Keratinocyte (primary cell): ENCODE results near the gene CLDN5. TPM values are rescaled to one million over a fixed set of nuclear protein-coding genes. Genes with fewer than 3 reads are reported as not detected.

Source experiments
- DNase-seq: peaks from one replicate; pipeline ENCODE4 v3.0.0-alpha.2; 2011; ENCODE audit warnings: low read depth, missing footprints, low spot score
- FAIRE-seq: peaks from 2 replicates; lab custom pipeline; 2011; peaks lifted over from hg19 to GRCh38; lab: Jason Lieb, UNC
- H2AFZ ChIP-seq: 2 replicates; pipeline ENCODE4 v1.6.0; 2012; ENCODE audit warnings: low read length, control low read depth, inconsistent platforms; ENCODE audit not compliant: control insufficient read depth
- H3K27ac ChIP-seq: 2 replicates; pipeline ENCODE4 v1.5.1; 2011; ENCODE audit warnings: low read length; ENCODE audit not compliant: control insufficient read depth, insufficient read depth
- H3K27me3 ChIP-seq: 3 replicates; pipeline ENCODE4 v1.6.0; 2011; ENCODE audit warnings: low read length; ENCODE audit not compliant: control insufficient read depth, insufficient read depth; ENCODE audit errors: extremely low read depth
- H3K36me3 ChIP-seq, 2 experiments: 2 replicates in 1 of 2; 3 replicates in 1 of 2; pipeline ENCODE4 v1.5.1; 2011; ENCODE audit warnings: low read length in 2 of 2, mild to moderate bottlenecking in 1 of 2; ENCODE audit not compliant: control insufficient read depth in 2 of 2, insufficient read depth in 2 of 2; ENCODE audit errors: extremely low read depth in 1 of 2
- H3K4me1 ChIP-seq: 3 replicates; pipeline ENCODE4 v1.5.1; 2011; ENCODE audit warnings: low read length; ENCODE audit not compliant: control insufficient read depth, insufficient read depth; ENCODE audit errors: extremely low read depth
- H3K4me2 ChIP-seq: 3 replicates; pipeline ENCODE4 v1.6.0; 2011; ENCODE audit warnings: low read depth, low read length; ENCODE audit not compliant: control insufficient read depth, insufficient read depth; ENCODE audit errors: extremely low read depth
- H3K4me3 ChIP-seq, 3 experiments: fragments of 200-600 bp in 1 of 3; sonication (generic) in 1 of 3; 2 replicates in 2 of 3; 3 replicates in 1 of 3; pipeline ENCODE4 v1.5.1; 2011 to 2016; ENCODE audit warnings: low read length in 3 of 3, mild to moderate bottlenecking in 3 of 3, control low read depth in 2 of 3, inconsistent platforms in 1 of 3, low read depth in 1 of 3, mixed read lengths in 1 of 3, mixed run types in 1 of 3, moderate library complexity in 1 of 3; ENCODE audit not compliant: control insufficient read depth in 2 of 3, insufficient read depth in 2 of 3; ENCODE audit errors: extremely low read depth in 1 of 3
- H3K79me2 ChIP-seq: 2 replicates; pipeline ENCODE4 v1.6.0; 2012; ENCODE audit warnings: low read length; ENCODE audit not compliant: control insufficient read depth, insufficient read depth
- H3K9ac ChIP-seq: 3 replicates; pipeline ENCODE4 v1.6.0; 2011; ENCODE audit warnings: low read length; ENCODE audit not compliant: control insufficient read depth, insufficient read depth; ENCODE audit errors: extremely low read depth
- H3K9me1 ChIP-seq: 3 replicates; pipeline ENCODE4 v1.6.0; 2011; ENCODE audit warnings: low read length; ENCODE audit not compliant: control insufficient read depth, insufficient read depth; ENCODE audit errors: extremely low read depth
- H3K9me3 ChIP-seq: 2 replicates; pipeline ENCODE4 v1.5.1; 2012; ENCODE audit warnings: low read depth, low read length; ENCODE audit not compliant: control insufficient read depth
- H4K20me1 ChIP-seq: 3 replicates; pipeline ENCODE4 v1.6.0; 2011; ENCODE audit warnings: low read length; ENCODE audit not compliant: control insufficient read depth, insufficient read depth; ENCODE audit errors: extremely low read depth
- EZH2 ChIP-seq: IDR thresholded peaks from one replicate; pipeline ENCODE4 v1.6.1; 2012; ENCODE audit warnings: inconsistent platforms, mild to moderate bottlenecking, low read length, moderate library complexity
- dilution Hi-C: fragments of 300-500 bp; cut with MboI; formaldehyde crosslinking; loops from one replicate; pipeline ENCODE4 v1.7.0; 2020; ENCODE audit warnings: low sequenced_read_pairs; ENCODE audit not compliant: extremely low pct_ligation_motif_present
- polyA plus RNA-seq, 5 experiments: library from polyadenylated mRNA; depleted of rRNA in 3 of 5; stranded (reverse) in 3 of 5; stranded (forward) in 1 of 5; unstranded in 1 of 5; fragments of >200 nt; gene quantifications; 1 replicate in 1 of 5; 2 replicates in 3 of 5; 3 replicates in 1 of 5; pipeline versions ENCODE4 v1.2.1 to v1.2.3, GENCODE V29; 2011 to 2012; ENCODE audit warnings: missing spikeins in 2 of 5, low read depth in 1 of 5, low replicate concordance in 1 of 5
- TF ChIP-seq, protein P1 (sequence below), 3 experiments: IDR thresholded peaks in 1 of 3; conservative IDR thresholded peaks in 1 of 3; optimal IDR thresholded peaks in 1 of 3; 2 replicates in 2 of 3; 3 replicates in 1 of 3; pipeline versions ENCODE3 to v1.5.1; 2011; ENCODE audit warnings: low read length in 3 of 3, mild to moderate bottlenecking in 3 of 3, moderate library complexity in 2 of 3, control low read depth in 1 of 3, inconsistent platforms in 1 of 3; ENCODE audit not compliant: insufficient read depth in 2 of 3; ENCODE audit errors: extremely low read depth in 1 of 3

Gene CLDN5
- polyA plus RNA-seq, 1 donor (not counting 4 experiments of a cell fraction or from before 2014, with no cell fraction given) = not detected

DNA sequence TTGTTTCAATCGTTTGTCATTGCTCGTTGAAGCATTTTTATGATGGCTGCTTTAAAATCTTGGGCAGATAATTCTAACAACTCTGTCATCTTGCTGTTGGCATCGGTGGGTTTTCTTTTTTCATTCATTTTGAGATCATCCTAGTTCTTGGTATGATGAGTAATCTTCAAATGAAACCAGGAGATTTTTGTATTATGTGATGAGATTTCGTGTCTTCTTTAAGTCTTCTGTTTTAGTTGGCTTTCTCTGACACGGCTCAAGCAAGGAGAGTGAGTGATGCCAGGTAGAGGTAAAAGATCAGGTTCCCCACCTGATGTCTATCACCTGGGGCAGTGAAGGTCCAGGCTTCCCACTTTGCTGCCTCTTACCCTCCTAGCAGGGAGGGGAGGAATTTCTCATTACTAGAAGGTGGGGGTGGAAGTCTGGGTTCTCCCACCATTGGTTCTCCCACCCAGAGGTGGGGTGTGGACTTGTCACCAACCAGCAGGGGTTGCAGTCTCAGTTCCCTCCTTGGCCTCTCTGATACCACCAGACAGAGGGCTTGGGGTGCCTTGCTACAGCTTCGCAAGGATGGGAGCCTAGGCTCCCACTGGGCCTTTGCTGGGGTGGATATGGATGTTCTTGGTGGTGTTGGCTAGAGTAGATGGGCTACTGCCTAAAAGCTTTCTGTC is 31.6 kb downstream of the CLDN5 start:
- Histone ChIP-seq H3K79me2 (no peaks in the 10 kb centered on the region), H3K36me3 (peaks cover 0 to 2% of the 10 kb centered on the region in 2 experiments), H3K4me3 (no peak overlapping the region), H3K27me3 (no peaks in the 10 kb centered on the region), H3K4me2 (no peak overlapping the region), H3K27ac (no peak overlapping the region), H3K9ac (no peak overlapping the region), H2AFZ (no peak overlapping the region), H3K9me3 (no peaks in the 10 kb centered on the region), H3K9me1 (no peaks in the 10 kb centered on the region), H4K20me1 (no peaks in the 10 kb centered on the region), H3K4me1 (no peaks in the 10 kb centered on the region)
- dilution Hi-C loops = no loop called here
- TF ChIP-seq, protein P1, sequence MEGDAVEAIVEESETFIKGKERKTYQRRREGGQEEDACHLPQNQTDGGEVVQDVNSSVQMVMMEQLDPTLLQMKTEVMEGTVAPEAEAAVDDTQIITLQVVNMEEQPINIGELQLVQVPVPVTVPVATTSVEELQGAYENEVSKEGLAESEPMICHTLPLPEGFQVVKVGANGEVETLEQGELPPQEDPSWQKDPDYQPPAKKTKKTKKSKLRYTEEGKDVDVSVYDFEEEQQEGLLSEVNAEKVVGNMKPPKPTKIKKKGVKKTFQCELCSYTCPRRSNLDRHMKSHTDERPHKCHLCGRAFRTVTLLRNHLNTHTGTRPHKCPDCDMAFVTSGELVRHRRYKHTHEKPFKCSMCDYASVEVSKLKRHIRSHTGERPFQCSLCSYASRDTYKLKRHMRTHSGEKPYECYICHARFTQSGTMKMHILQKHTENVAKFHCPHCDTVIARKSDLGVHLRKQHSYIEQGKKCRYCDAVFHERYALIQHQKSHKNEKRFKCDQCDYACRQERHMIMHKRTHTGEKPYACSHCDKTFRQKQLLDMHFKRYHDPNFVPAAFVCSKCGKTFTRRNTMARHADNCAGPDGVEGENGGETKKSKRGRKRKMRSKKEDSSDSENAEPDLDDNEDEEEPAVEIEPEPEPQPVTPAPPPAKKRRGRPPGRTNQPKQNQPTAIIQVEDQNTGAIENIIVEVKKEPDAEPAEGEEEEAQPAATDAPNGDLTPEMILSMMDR (optimal IDR thresholded peaks at IDR 0.05 in 1 of 3, IDR thresholded peaks at IDR 0.05 in 1 of 3, conservative IDR thresholded peaks at IDR 0.05 in 1 of 3; ENCODE audit: extremely low read depth in 1 of 3, insufficient read depth in 2 of 3, low read length in 3 of 3) = no peak
- TF ChIP-seq EZH2 = no peak
- FAIRE-seq = no peak
- no peak for DNase-seq

DNA sequence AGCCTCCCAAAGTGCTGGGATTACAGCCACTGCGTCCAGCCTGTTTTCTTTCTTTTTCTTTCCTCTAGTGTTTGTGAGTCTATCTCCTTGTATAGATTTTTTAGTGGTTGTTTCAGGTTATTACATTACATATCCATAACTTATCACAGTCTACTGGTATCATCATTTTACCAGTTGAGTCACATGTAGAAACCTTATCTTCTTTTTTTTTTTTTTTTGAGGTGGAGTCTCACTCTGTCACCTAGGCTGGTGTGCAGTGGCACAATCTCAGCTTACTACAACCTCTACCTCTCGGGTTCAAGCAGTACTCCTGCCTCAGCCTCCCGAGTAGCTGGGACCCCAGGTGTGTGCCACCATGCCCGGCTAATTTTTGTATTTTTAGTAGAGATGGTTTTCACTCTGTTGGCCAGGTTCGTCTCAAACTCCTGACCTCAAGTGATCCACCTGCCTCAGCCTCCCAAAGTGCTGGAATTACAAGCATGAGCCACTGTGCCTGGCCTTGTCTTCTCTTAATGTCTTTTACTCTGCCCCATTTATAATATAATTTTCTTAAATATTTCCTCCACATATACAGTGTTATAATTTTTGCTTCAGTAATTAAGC is 33.5 kb downstream of the CLDN5 start:
- Histone ChIP-seq H3K9me3 (no peaks in the 10 kb centered on the region), H4K20me1 (no peaks in the 10 kb centered on the region), H3K9me1 (no peaks in the 10 kb centered on the region), H3K79me2 (no peaks in the 10 kb centered on the region), H3K4me1 (no peaks in the 10 kb centered on the region), H3K27me3 (no peaks in the 10 kb centered on the region), H3K27ac (no peak overlapping the region), H3K9ac (no peak overlapping the region), H3K36me3 (peaks cover 0 to 2% of the 10 kb centered on the region in 2 experiments), H3K4me3 (no peak overlapping the region), H3K4me2 (no peak overlapping the region), H2AFZ (no peak overlapping the region)
- dilution Hi-C loops = no loop called here
- TF ChIP-seq, protein P1 (optimal IDR thresholded peaks at IDR 0.05 in 1 of 3, IDR thresholded peaks at IDR 0.05 in 1 of 3, conservative IDR thresholded peaks at IDR 0.05 in 1 of 3; ENCODE audit: extremely low read depth in 1 of 3, insufficient read depth in 2 of 3, low read length in 3 of 3) = no peak
- no peak for TF ChIP-seq EZH2
- no peak for DNase-seq
- FAIRE-seq = no peak
